Cardiac fibroblast (primary cell): ENCODE results near the gene IL16.

ENCODE experiments used
- DNase-seq, 2 donors: peaks; one replicate each; pipeline versions ENCODE4 v3.0.0 to v3.0.0-alpha.2; 2010; ENCODE audit warnings: low read depth in 2 of 2
- H3K4me3 ChIP-seq, 2 donors: replicated peaks in 1 of 2; 1 replicate in 1 of 2; 2 replicates in 1 of 2; pipeline ENCODE4 v1.5.1; 2011; ENCODE audit warnings: low read depth in 2 of 2, low read length in 2 of 2, mild to moderate bottlenecking in 2 of 2, moderate library complexity in 1 of 2
- CTCF ChIP-seq: IDR thresholded peaks from one replicate; pipeline ENCODE4 v1.5.1; 2011; ENCODE audit warnings: low read depth, mild to moderate bottlenecking, low read length, inconsistent platforms

IL16 gene

GRCh38 chr15:81224232-81224631, 27.6 kb downstream of the IL16 start:
- DNase-seq = no peak
- TF ChIP-seq CTCF = no peak

GRCh38 chr15:81225161-81225671, 28.5 kb downstream of the IL16 start:
- DNase-seq = peak in 1 of 2 donors; percentile 6
- H3K4me3 ChIP-seq = no peak overlapping the region
- no peak for TF ChIP-seq CTCF

More at GRCh38 chr15:81224232-81224631, 27.6 kb downstream of the IL16 start:
- H3K4me3 ChIP-seq = no peak overlapping the region

DNA sequence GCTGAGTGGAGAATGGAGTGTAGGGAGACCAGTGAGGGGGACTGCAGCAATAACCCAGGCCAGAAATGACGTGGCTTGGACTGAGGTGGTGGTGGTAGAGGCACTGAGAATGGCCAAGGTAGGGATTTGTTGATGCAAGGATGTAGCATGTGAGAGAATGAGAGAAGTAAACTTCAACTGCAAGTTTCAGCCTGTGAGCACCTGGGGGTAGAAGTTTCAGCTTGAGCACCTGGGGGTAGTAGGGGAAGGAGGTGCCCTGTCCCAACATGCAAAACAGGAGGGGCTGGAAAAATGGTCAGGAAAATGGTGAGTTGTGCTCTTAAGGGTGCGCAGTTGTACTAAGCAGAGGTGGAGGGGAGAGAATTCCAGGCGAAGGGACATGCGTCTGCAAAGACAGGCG, 31.0 kb downstream of the IL16 start:
- no peak for DNase-seq
- H3K4me3 ChIP-seq = no peak overlapping the region
- no peak for TF ChIP-seq CTCF

DNA sequence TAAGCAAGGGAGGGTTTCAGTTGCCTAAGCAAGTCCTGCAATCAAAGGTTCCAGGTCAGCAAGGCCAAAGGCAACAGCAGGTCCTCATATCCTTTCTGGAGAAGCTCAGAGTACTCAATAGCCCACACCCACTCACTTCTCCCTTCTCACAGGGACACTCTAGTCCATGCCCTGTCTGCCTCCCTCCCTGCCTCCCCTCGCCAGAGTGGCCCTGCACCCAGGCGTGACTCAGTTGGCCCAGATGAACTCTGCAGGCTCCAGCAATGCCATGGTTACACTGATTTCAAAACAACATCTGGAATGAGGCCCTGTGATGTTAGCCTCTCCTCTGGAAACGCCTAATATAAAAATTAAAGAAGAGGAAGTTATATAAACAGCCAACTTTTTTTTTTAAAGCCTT, 32.9 kb downstream of the IL16 start:
- H3K4me3 ChIP-seq = no peak overlapping the region
- no peak for TF ChIP-seq CTCF
- DNase-seq = peak in 1 of 2 donors; percentile 20

DNA sequence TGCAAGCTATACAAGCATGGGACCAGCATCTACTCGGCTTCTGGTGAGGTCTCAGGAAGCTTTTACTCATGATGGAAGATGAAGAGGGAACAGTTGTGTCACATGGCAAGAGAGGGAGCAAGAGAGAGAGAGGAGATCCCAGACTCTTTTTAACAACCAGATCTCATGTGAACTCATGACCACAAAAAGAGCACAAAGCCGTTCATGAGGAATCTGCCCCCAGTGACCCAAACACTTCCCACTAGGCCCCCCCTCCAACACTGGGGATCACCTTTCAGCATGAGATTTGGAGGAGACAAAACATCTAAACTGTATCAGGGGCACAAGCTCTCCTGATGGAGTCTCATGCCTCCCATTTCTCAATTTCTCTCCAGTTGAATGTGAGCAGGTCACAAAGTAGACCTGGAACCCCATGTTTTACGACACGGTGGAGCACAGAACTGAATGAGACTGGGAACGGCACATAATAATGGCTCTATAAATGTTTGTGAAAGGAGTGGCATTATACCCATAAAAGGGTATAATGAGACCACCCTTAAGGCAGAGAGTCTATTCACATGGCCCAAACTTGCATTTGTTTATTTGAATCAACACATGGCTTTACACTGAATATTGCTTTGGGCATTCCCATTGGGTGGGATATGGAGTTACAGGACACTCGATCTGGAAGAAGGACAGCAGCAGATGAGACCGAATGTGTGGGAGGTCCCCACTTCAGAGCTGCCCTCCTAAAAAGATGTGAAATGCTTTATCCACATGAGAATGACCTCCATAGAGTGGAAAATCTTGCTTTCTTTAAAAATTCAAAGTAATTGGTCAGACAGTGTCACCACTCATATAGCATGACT, 38.8 kb downstream of the IL16 start:
- TF ChIP-seq CTCF = no peak
- no peak for DNase-seq
- no peak overlapping the region for H3K4me3 ChIP-seq

GRCh38 chr15:81239190-81239589, 42.5 kb downstream of the IL16 start:
- no peak overlapping the region for H3K4me3 ChIP-seq
- TF ChIP-seq CTCF = no peak
- DNase-seq = peak; percentile 53 to 72

DNA sequence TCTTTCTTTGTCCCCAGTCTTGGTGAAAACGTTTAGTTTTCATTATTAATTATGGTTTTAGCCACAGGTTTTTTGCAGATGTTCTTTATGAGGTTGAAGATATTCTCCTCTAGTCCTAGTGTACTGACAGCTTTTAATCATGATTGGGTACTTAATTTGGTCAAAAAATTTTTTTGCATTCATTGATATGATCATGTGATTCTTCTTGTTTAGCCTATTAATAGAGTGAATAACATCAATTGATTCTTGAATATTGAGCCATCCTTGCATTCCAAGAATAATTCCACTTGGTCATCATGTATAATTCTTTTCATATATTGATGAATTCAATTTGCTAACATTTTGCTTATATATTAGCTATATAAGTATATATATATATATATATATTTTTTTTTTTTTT, 46.1 kb downstream of the IL16 start:
- no peak overlapping the region for H3K4me3 ChIP-seq
- no peak for DNase-seq
- no peak for TF ChIP-seq CTCF
